Keratinocyte (primary cell): ENCODE results near the gene SLC39A11. TPM values are rescaled to one million over a fixed set of nuclear protein-coding genes. Genes with fewer than 3 reads are reported as not detected.

ENCODE experiments used
- DNase-seq: peaks from one replicate; pipeline ENCODE4 v3.0.0-alpha.2; 2011; ENCODE audit warnings: low read depth, missing footprints, low spot score
- FAIRE-seq: peaks from 2 replicates; lab custom pipeline; 2011; peaks lifted over from hg19 to GRCh38; lab: Jason Lieb, UNC
- H2AFZ ChIP-seq: 2 replicates; pipeline ENCODE4 v1.6.0; 2012; ENCODE audit warnings: low read length, control low read depth, inconsistent platforms; ENCODE audit not compliant: control insufficient read depth
- H3K27ac ChIP-seq: 2 replicates; pipeline ENCODE4 v1.5.1; 2011; ENCODE audit warnings: low read length; ENCODE audit not compliant: control insufficient read depth, insufficient read depth
- H3K27me3 ChIP-seq: 3 replicates; pipeline ENCODE4 v1.6.0; 2011; ENCODE audit warnings: low read length; ENCODE audit not compliant: control insufficient read depth, insufficient read depth; ENCODE audit errors: extremely low read depth
- H3K36me3 ChIP-seq, 2 experiments: 2 replicates in 1 of 2; 3 replicates in 1 of 2; pipeline ENCODE4 v1.5.1; 2011; ENCODE audit warnings: low read length in 2 of 2, mild to moderate bottlenecking in 1 of 2; ENCODE audit not compliant: control insufficient read depth in 2 of 2, insufficient read depth in 2 of 2; ENCODE audit errors: extremely low read depth in 1 of 2
- H3K4me1 ChIP-seq: 3 replicates; pipeline ENCODE4 v1.5.1; 2011; ENCODE audit warnings: low read length; ENCODE audit not compliant: control insufficient read depth, insufficient read depth; ENCODE audit errors: extremely low read depth
- H3K4me2 ChIP-seq: 3 replicates; pipeline ENCODE4 v1.6.0; 2011; ENCODE audit warnings: low read depth, low read length; ENCODE audit not compliant: control insufficient read depth, insufficient read depth; ENCODE audit errors: extremely low read depth
- H3K4me3 ChIP-seq, 3 experiments: fragments of 200-600 bp in 1 of 3; sonication (generic) in 1 of 3; 2 replicates in 2 of 3; 3 replicates in 1 of 3; pipeline ENCODE4 v1.5.1; 2011 to 2016; ENCODE audit warnings: low read length in 3 of 3, mild to moderate bottlenecking in 3 of 3, control low read depth in 2 of 3, inconsistent platforms in 1 of 3, low read depth in 1 of 3, mixed read lengths in 1 of 3, mixed run types in 1 of 3, moderate library complexity in 1 of 3; ENCODE audit not compliant: control insufficient read depth in 2 of 3, insufficient read depth in 2 of 3; ENCODE audit errors: extremely low read depth in 1 of 3
- H3K79me2 ChIP-seq: 2 replicates; pipeline ENCODE4 v1.6.0; 2012; ENCODE audit warnings: low read length; ENCODE audit not compliant: control insufficient read depth, insufficient read depth
- H3K9ac ChIP-seq: 3 replicates; pipeline ENCODE4 v1.6.0; 2011; ENCODE audit warnings: low read length; ENCODE audit not compliant: control insufficient read depth, insufficient read depth; ENCODE audit errors: extremely low read depth
- H3K9me1 ChIP-seq: 3 replicates; pipeline ENCODE4 v1.6.0; 2011; ENCODE audit warnings: low read length; ENCODE audit not compliant: control insufficient read depth, insufficient read depth; ENCODE audit errors: extremely low read depth
- H3K9me3 ChIP-seq: 2 replicates; pipeline ENCODE4 v1.5.1; 2012; ENCODE audit warnings: low read depth, low read length; ENCODE audit not compliant: control insufficient read depth
- H4K20me1 ChIP-seq: 3 replicates; pipeline ENCODE4 v1.6.0; 2011; ENCODE audit warnings: low read length; ENCODE audit not compliant: control insufficient read depth, insufficient read depth; ENCODE audit errors: extremely low read depth
- CTCF ChIP-seq, 3 experiments: IDR thresholded peaks in 1 of 3; conservative IDR thresholded peaks in 1 of 3; optimal IDR thresholded peaks in 1 of 3; 2 replicates in 2 of 3; 3 replicates in 1 of 3; pipeline versions ENCODE3 to v1.5.1; 2011; ENCODE audit warnings: low read length in 3 of 3, mild to moderate bottlenecking in 3 of 3, moderate library complexity in 2 of 3, control low read depth in 1 of 3, inconsistent platforms in 1 of 3; ENCODE audit not compliant: insufficient read depth in 2 of 3; ENCODE audit errors: extremely low read depth in 1 of 3
- EZH2 ChIP-seq: IDR thresholded peaks from one replicate; pipeline ENCODE4 v1.6.1; 2012; ENCODE audit warnings: inconsistent platforms, mild to moderate bottlenecking, low read length, moderate library complexity
- dilution Hi-C: fragments of 300-500 bp; cut with MboI; formaldehyde crosslinking; loops from one replicate; pipeline ENCODE4 v1.7.0; 2020; ENCODE audit warnings: low sequenced_read_pairs; ENCODE audit not compliant: extremely low pct_ligation_motif_present
- polyA plus RNA-seq, 5 experiments: library from polyadenylated mRNA; depleted of rRNA in 3 of 5; stranded (reverse) in 3 of 5; stranded (forward) in 1 of 5; unstranded in 1 of 5; fragments of >200 nt; gene quantifications; 1 replicate in 1 of 5; 2 replicates in 3 of 5; 3 replicates in 1 of 5; pipeline versions ENCODE4 v1.2.1 to v1.2.3, GENCODE V29; 2011 to 2012; ENCODE audit warnings: missing spikeins in 2 of 5, low read depth in 1 of 5, low replicate concordance in 1 of 5

SLC39A11 gene
- polyA plus RNA-seq, 1 donor (not counting 4 experiments of a cell fraction or from before 2014, with no cell fraction given): 11.5 TPM

- FAIRE-seq: no peak
- H3K36me3 ChIP-seq: no peaks in the 10 kb centered on the region
- no peak for DNase-seq
- no peaks in the 10 kb centered on the region for H3K4me1 ChIP-seq
- H3K4me2 ChIP-seq: no peak overlapping the region
- no peak overlapping the region for H2AFZ ChIP-seq
- H3K27ac ChIP-seq: no peak overlapping the region
- H3K4me3 ChIP-seq: no peak overlapping the region
- H3K9me1 ChIP-seq: no peaks in the 10 kb centered on the region
- no peaks in the 10 kb centered on the region for H3K27me3 ChIP-seq
- H3K9me3 ChIP-seq: no peaks in the 10 kb centered on the region
- H3K79me2 ChIP-seq: no peaks in the 10 kb centered on the region
- TF ChIP-seq CTCF (optimal IDR thresholded peaks at IDR 0.05 in 1 of 3, IDR thresholded peaks at IDR 0.05 in 1 of 3, conservative IDR thresholded peaks at IDR 0.05 in 1 of 3; ENCODE audit: extremely low read depth in 1 of 3, insufficient read depth in 2 of 3, low read length in 3 of 3) (no peak), EZH2 (no peak)
- H3K9ac ChIP-seq: no peak overlapping the region
- dilution Hi-C loops: no loop called here
- H4K20me1 ChIP-seq: peaks cover 3% of the 10 kb centered on the region
Observed at GRCh38 chr17:72967277-72967970, 125.1 kb downstream of the SLC39A11 start.

- no peak overlapping the region for H3K4me2 ChIP-seq
- TF ChIP-seq CTCF (optimal IDR thresholded peaks at IDR 0.05 in 1 of 3, IDR thresholded peaks at IDR 0.05 in 1 of 3, conservative IDR thresholded peaks at IDR 0.05 in 1 of 3; ENCODE audit: extremely low read depth in 1 of 3, insufficient read depth in 2 of 3, low read length in 3 of 3) (no peak), EZH2 (no peak)
- no peaks in the 10 kb centered on the region for H4K20me1 ChIP-seq
- no peaks in the 10 kb centered on the region for H3K27me3 ChIP-seq
- no peaks in the 10 kb centered on the region for H3K9me3 ChIP-seq
- H3K79me2 ChIP-seq: no peaks in the 10 kb centered on the region
- dilution Hi-C loops: no loop called here
- H3K9ac ChIP-seq: no peak overlapping the region
- no peak overlapping the region for H2AFZ ChIP-seq
- H3K36me3 ChIP-seq: no peaks in the 10 kb centered on the region
- no peaks in the 10 kb centered on the region for H3K9me1 ChIP-seq
- H3K4me3 ChIP-seq: no peak overlapping the region
- H3K27ac ChIP-seq: no peak overlapping the region
- FAIRE-seq (no peak), DNase-seq (no peak)
- H3K4me1 ChIP-seq: no peaks in the 10 kb centered on the region
Observed at GRCh38 chr17:72962106-72962505, 130.4 kb downstream of the SLC39A11 start.
